HUES64 (cell line): ENCODE results near the gene CLUH.

Source experiments
- H3K27ac ChIP-seq: 2 replicates; pipeline ENCODE4 v1.7.0; 2013; ENCODE audit warnings: low read depth, low read length, inconsistent platforms
- H3K27me3 ChIP-seq: 2 replicates; pipeline ENCODE4 v1.6.1; 2013; ENCODE audit warnings: mild to moderate bottlenecking, low read length; ENCODE audit not compliant: insufficient read depth
- H3K36me3 ChIP-seq: 2 replicates; pipeline ENCODE4 v1.6.1; 2013; ENCODE audit warnings: mild to moderate bottlenecking, low read length; ENCODE audit not compliant: insufficient read depth
- H3K4me1 ChIP-seq: 2 replicates; pipeline ENCODE4 v1.6.1; 2013; ENCODE audit warnings: mild to moderate bottlenecking, low read length, moderate library complexity; ENCODE audit not compliant: insufficient read depth
- H3K4me3 ChIP-seq: 2 replicates; pipeline ENCODE4 v1.5.1; 2013; ENCODE audit warnings: mild to moderate bottlenecking, low read length, moderate library complexity
- H3K9ac ChIP-seq: 2 replicates; pipeline ENCODE4 v1.6.1; 2013; ENCODE audit warnings: mild to moderate bottlenecking, low read depth, low read length
- H3K9me3 ChIP-seq: 2 replicates; pipeline ENCODE4 v1.6.1; 2013; ENCODE audit warnings: low read depth, low read length; ENCODE audit not compliant: insufficient read depth
- WGBS: fragments of 150-250, 120-280 bp; methylation state at CpG from one replicate; pipeline ENCODE4 v1.1.7; 2013; ENCODE audit warnings: missing lambda C conversion rate; 5-methylcytosine and 5-hydroxymethylcytosine counted together

CLUH gene

DNA sequence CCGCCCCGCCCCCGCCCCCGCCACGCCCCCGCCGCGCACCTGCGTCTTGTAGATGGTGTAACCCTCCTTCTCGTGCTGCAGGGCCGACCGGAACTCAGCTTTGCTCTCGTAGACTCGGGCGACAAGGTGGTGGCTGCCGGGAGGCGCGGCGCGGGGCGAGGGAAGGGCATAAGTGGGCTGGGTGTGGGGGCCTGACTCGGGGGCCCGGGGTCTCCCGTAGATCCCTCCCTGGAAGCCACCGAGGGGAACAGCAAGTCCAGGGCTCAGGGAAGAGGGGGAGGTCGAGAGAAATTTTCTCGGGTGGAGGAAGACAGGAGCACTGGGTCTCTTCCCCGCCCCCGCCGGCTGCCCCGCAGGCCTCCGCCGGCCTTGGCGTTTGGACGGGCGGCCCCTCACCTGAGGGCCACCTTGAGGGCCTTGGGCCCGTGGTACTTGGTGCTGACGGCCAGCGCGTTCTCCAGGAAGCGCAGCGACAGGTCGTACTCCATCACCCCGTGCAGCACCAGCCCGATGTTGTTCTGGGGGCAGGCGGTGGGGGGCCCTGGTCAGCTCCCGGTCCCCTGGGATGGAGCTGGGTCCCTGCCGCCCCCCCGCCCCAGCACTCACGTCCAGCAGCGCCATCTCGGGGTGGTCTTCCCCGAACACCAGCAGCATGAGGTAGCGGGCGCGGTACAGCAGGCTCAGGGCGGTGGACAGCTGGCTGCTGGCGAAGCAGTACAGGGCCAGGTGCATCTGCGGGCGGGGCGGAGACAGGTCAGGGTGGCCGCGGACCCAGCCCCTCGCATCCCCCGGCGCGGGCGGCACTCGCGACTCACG lies 19.4 kb downstream of the CLUH start:
- WGBS, result 92% methylated on average over 71 of the region's 71 CpGs
- no peaks in the 10 kb centered on the region for H3K9me3 ChIP-seq
- peaks cover 54% of the 10 kb centered on the region for H3K36me3 ChIP-seq
- no peak overlapping the region for H3K9ac ChIP-seq
- no peaks in the 10 kb centered on the region for H3K4me1 ChIP-seq
- H3K27me3 ChIP-seq, result no peaks in the 10 kb centered on the region
- no peak overlapping the region for H3K27ac ChIP-seq
- no peak overlapping the region for H3K4me3 ChIP-seq

GRCh38 chr17:2691069-2691871 lies 20.3 kb downstream of the CLUH start:
- no peaks in the 10 kb centered on the region for H3K9me3 ChIP-seq
- no peak overlapping the region for H3K9ac ChIP-seq
- no peak overlapping the region for H3K27ac ChIP-seq
- peaks cover 49% of the 10 kb centered on the region for H3K36me3 ChIP-seq
- H3K27me3 ChIP-seq, result no peaks in the 10 kb centered on the region
- WGBS, result 96% methylated on average over 62 of the region's 62 CpGs
- no peaks in the 10 kb centered on the region for H3K4me1 ChIP-seq
- H3K4me3 ChIP-seq, result no peak overlapping the region

GRCh38 chr17:2690165-2691068 lies 21.1 kb downstream of the CLUH start:
- H3K4me1 ChIP-seq, result no peaks in the 10 kb centered on the region
- no peak overlapping the region for H3K4me3 ChIP-seq
- H3K9ac ChIP-seq, result no peak overlapping the region
- H3K27ac ChIP-seq, result no peak overlapping the region
- no peaks in the 10 kb centered on the region for H3K9me3 ChIP-seq
- H3K27me3 ChIP-seq, result no peaks in the 10 kb centered on the region
- 93% methylated on average over 55 of the region's 55 CpGs for WGBS
- H3K36me3 ChIP-seq, result peaks cover 41% of the 10 kb centered on the region

GRCh38 chr17:2689411-2690164 lies 22.0 kb downstream of the CLUH start:
- Histone ChIP-seq H3K9ac (no peak overlapping the region), H3K27me3 (no peaks in the 10 kb centered on the region), H3K4me1 (no peaks in the 10 kb centered on the region), H3K36me3 (peaks cover 37% of the 10 kb centered on the region), H3K27ac (peak overlapping the region; percentile 41; the same call in 1 of the 2 replicates), H3K9me3 (no peaks in the 10 kb centered on the region), H3K4me3 (no peak overlapping the region)
- 89% methylated on average over 40 of the region's 40 CpGs for WGBS

DNA sequence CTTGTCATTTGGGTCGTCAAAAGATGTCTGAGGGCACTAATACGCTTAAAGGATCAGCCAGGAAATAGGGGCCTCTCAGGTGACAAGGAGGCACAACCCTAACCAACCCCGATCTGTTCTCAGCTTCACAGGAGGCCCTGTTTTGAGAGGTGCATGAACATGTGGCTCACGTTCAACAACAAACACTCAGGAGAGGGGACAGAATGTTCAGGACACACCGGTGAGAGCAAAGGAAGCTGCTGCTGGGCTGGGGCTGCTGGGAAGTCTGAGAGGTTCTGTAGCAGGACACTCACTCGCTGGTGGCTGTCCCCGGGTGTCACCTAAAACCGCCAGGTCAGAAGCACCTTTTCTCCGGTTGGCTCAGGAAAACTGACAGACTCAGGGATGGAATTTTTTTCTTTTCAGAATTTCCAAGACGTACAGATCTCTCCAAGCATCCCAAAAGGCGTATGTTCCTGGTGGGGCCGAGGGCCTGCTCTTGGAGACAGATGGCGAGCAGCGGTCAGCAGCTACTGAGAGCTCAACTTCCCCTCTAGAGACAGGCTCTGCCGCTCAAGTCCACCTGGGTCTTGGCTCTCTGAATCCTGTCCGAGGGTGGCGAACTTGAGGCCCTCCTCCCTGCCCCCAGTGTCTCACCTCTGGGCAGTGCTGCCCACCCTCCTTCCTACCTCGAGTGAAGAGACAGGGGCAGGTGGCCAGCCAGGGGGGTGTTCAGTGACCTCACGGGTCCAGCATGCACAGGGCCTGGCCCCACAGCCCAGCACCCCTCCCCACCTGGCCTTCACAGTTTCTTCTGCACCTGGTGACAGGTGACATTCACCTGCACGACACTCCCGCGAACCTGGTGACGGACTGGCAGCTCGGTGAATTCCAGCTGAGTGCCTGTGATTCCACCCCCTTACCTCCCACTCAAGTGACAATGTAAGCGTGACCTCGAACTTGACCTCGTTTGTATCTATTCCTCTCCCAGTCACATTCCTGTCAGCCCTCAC lies 22.9 kb downstream of the CLUH start:
- Histone ChIP-seq H3K9ac (no peak overlapping the region), H3K4me3 (no peak overlapping the region), H3K4me1 (no peaks in the 10 kb centered on the region), H3K9me3 (no peaks in the 10 kb centered on the region), H3K27me3 (no peaks in the 10 kb centered on the region), H3K27ac (no peak overlapping the region; the same call in 1 of the 2 replicates), H3K36me3 (peaks cover 36% of the 10 kb centered on the region)
- WGBS, result 82% methylated on average over 27 of the region's 27 CpGs

DNA sequence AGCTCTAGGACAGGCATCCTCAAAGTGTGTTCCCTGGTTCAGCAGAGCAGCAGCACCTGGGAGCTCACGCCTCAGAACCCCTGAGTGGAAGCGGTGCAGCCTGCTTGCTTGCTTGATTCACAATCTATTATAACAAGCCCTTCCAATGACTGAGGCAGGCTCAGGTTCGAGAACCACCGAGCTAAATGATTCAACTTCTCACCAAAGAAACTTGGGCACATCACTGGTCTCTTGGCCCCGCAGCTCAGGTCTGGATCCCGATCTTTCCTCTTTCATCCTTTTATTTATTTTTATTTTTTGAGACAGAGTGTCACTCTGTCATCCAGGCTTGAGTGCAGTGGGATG lies 24.5 kb downstream of the CLUH start:
- Histone ChIP-seq H3K9ac (no peak overlapping the region; the same call in 1 of the 2 replicates), H3K9me3 (no peaks in the 10 kb centered on the region), H3K4me3 (no peak overlapping the region), H3K27me3 (no peaks in the 10 kb centered on the region), H3K27ac (no peak overlapping the region), H3K36me3 (peaks cover 41% of the 10 kb centered on the region), H3K4me1 (no peaks in the 10 kb centered on the region)
- WGBS, result 94% methylated on average over 6 of the region's 6 CpGs

- 91% methylated on average over 15 of the region's 15 CpGs for WGBS
- Histone ChIP-seq H3K9ac (no peak overlapping the region), H3K4me3 (no peak overlapping the region), H3K27ac (no peak overlapping the region), H3K9me3 (no peaks in the 10 kb centered on the region), H3K4me1 (no peaks in the 10 kb centered on the region), H3K27me3 (no peaks in the 10 kb centered on the region), H3K36me3 (peaks cover 44% of the 10 kb centered on the region)
Observed at GRCh38 chr17:2685696-2686095, 25.9 kb downstream of the CLUH start.

GRCh38 chr17:2684549-2684948 lies 27.0 kb downstream of the CLUH start:
- H3K27ac ChIP-seq, result no peak overlapping the region
- WGBS, result 94% methylated on average over 16 of the region's 18 CpGs
- no peaks in the 10 kb centered on the region for H3K9me3 ChIP-seq
- H3K27me3 ChIP-seq, result no peaks in the 10 kb centered on the region
- no peaks in the 10 kb centered on the region for H3K4me1 ChIP-seq
- peaks cover 51% of the 10 kb centered on the region for H3K36me3 ChIP-seq
- H3K4me3 ChIP-seq, result no peak overlapping the region
- H3K9ac ChIP-seq, result no peak overlapping the region

DNA sequence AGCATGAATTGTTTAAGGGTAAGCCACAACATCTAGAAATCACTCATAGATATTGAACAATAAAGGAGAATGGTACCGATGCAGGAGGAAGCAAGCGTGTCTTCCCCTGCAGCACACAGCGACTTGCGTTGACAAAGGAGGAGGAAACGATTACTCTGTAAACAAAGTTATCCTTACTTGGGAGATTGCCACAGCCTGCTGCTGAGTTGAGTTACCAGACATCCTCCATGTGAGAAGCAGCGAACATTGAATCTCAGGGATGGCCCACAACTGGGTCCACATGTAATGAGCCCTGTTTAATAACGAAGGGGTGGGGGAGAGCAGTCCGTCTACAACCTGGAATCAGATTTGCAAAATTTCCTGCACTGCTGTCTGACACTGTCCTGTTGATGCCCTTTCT lies 27.7 kb downstream of the CLUH start:
- Histone ChIP-seq H3K36me3 (peaks cover 57% of the 10 kb centered on the region), H3K4me1 (no peaks in the 10 kb centered on the region), H3K9me3 (no peaks in the 10 kb centered on the region), H3K27ac (no peak overlapping the region), H3K9ac (no peak overlapping the region), H3K27me3 (no peaks in the 10 kb centered on the region), H3K4me3 (no peak overlapping the region)
- WGBS, result 96% methylated on average over 8 of the region's 8 CpGs
